GM18873 (cell line): Measurements from ENCODE around the gene CHRM1.

Experiments
- ATAC-seq: cut with Tn5 transposase; IDR thresholded peaks from one replicate; pipeline ENCODE4 v1.9.1; 2021; ENCODE audit warnings: mild to moderate bottlenecking, moderate library complexity, moderate number of reproducible peaks; ENCODE audit not compliant: unreplicated experiment, low FRiP score

Gene CHRM1

DNA sequence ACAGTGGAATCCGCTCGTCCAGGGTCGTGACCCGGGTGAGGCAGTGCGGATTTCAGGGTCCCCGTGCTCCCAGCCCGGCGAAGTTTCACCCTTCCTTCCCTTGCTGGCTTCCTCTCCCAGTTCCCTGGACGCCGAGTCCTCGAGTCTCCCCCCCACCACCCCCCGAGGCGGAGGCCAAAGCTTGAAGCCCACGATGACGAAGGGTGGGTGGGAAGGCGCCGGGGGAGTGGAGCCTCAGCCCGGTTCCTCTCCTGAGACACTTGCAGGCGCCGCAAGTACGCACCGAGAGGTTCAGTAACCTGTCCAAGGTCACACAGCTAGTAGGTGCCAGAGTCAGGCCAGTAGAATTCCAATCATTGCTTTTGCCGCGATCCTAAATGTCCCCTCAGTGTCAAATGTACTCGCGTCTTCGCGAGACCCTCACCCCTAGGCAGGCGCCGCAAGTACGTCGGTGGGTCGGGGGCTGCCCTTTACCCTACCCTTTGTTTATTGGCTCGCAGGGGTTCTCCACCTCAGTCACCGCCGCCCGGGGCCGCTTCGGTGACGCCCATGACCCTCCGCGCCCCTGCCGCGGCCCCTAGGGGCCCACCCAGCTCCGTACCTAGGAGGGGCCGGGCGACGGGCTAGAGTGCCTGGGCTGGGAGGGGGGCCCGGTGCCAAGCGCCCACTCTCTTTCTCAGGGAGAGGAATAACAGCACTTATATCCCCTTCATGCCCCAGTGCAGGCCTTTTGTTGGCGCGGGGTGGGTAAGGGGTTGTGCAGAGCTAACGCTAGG lies 5.7 kb upstream of the CHRM1 start:
- ATAC-seq: no peak

DNA sequence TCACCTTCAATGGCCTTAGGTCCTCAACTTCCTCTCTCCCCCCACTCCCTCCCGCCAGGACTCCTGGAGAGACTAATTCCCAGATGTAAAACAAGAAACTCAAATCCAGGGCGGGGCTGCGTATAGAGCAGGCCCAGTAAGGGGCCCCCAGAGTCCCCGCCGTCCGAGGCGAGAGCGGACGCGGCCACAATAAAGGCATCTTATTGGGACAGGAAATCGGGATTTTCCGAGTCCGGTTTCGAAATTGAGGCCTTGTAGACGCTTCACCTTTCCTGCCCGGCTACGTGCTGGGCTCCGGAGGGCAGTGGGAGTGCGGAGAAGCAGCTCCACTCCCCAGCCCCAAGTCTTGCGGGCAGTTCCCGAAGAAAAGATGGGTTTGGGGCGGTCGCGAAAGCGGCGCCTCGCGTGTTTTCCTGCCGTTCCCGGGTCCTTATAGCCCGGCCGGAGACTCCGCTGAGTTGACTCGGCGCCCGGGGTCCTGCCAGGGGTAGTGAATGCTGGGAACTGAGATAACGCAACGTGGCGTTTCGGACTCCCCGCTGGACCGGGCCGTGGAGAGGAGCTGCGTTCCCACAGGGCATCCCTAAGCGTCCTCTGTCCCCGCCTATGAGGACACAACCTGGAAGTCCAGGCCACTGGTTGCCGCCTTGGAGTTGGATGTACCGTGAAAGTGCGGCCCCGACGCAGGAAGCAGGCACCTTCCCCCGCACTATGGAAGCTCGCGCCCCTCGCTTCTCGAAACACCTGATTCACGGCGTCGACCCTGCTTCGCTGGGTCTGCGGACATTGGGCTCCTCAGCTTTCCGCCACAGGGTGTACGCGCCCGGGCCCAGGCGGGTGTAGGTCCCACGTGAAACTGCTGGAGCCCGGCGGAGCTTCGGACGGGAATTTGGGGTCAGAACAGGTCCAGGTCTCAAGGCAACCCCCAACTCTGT lies 4.8 kb upstream of the CHRM1 start:
- no peak for ATAC-seq

DNA sequence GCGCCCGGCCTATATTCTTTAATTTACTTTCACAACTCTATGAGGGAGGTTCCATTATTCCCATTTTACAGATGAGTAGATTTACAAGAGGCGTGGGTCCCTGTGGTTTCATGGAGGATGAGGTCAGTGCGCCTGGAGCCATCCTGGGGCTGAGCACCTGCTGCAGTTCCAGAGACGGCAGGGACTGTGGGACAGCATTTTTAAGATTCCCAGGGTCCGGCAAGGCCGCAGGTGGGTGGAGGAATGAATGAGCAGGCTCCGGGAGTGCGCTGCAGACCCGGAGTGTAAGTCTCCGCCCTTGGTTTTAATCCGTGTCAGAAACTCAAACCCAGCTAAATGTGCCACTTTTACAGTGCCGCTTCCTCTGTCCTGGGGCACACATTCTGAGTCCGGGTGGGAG lies 4.1 kb upstream of the CHRM1 start:
- no peak for ATAC-seq

DNA sequence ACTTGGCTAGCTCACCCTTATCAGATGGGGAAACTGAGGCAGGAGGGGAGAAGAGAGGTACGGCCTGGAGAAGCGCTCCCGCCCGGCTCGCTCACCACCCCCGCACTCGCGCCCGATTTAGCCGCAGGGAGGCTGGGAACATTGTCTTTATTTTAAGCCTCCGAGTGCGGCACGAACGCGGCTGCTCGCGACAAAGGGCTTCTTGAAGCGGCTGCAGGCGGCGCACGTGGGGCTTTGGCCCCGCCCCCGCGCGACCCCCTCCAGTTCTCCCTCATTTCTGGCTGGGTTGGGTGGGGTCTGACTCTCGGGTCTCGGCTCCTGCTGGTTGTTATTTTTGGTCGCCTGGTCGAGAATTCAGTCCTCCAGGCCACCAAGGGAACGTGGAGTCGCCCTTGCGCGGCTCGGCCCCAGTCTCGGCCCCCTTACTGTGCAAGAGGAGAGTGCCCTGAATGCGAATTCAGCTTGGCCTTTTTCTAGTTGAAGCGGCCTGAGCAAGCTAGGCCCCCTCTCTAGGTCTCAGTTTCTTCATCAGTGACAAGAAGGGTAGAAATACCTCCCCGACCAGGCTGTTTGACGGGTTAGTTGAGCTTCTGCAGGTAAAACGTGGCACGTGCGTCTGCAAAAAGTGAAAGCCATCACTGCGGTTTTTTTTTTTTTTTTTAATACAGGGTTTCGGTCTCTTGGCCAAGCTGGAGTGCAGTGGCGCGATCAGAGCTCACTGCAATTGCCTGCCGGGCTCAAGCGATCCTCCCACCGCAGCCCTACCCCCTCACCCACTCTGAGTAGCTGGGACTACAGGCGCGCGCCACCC lies 2.6 kb upstream of the CHRM1 start:
- no peak for ATAC-seq

DNA sequence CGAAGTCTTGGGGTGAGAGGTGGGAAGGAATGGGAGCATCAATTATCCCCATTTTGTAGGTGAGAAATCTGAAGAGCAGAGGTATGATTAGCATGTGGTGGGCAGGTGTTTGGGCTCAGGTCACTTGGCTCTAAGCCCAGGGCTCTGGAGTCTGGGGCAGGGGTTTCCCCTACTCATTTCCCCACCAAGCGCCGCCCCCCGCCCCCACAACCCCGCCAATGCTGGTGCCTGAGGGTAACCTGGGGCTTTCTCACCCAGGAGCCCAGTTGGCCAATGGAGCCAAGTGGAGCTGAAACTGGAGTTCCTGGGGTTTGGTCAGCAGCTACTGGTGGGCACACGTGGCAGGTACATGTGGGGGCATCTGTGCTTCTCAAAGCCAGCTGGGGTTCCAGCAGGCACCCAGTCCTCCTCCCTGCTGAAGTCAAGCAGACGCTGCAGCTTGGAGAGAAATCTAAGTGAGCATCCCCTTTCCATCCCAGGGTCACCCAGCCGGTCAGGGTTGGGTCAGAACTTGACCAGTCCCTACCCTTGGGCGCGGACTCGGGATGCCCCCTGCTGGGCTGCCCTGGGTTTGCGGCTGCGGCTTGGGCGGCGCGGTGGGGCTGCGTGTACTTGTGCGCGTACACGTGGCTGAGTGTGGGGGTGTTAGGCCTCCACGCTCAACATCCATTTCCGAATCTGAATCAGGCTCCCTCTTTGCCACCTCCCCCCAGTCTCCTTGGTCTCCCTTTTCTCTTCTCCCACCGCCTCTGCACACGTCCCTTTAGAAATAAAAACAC lies 1.7 kb upstream of the CHRM1 start:
- ATAC-seq: no peak

DNA sequence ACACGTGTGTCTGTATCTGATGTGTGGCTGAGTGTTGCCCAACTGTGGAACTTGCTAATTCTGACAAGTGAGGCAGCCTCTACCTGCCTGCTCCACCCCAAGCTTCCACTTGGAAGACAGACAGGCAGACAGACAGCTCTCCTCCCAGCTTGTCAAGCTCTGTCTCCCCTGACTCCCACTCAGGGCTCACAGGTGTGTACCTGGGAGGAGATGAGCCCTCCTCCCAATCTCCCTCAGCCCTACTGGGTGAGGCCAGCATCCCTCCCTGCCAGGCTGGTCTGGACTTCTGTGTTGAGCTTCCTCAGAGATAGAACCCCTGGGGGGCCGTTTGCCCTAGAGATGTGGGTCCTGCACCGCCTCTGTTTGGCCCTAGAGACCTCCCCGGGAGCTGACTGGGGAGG lies 1.0 kb upstream of the CHRM1 start:
- ATAC-seq: no peak

DNA sequence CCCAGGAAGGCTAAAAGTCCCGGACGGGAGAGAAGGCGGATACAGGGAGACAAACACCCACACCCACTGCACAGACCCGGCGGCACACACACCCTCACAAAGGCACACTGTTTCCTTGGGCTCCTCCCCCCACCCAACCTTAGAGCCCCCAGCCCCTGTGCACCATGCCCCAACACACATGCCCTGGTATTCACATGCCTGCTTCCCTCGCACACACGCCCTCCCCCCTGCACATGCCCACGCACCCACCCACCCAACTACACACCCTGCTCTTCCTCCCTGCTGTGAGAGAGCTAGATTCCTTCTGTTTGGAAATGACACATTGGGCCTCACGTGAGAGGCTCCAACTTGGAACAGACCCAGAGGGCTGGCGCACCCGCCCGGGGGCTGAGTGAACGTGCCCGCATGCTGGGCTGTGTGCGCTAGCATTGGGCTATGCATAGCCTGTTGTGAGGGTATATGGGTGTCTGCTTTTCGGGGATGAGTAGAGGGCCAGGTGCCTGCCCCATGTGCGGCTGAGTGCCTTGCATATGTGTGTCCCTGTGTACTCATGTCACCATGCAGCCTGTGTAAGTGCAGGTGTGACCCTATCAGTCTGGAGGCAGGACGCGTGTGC lies 518 bp upstream of the CHRM1 start:
- no peak for ATAC-seq

DNA sequence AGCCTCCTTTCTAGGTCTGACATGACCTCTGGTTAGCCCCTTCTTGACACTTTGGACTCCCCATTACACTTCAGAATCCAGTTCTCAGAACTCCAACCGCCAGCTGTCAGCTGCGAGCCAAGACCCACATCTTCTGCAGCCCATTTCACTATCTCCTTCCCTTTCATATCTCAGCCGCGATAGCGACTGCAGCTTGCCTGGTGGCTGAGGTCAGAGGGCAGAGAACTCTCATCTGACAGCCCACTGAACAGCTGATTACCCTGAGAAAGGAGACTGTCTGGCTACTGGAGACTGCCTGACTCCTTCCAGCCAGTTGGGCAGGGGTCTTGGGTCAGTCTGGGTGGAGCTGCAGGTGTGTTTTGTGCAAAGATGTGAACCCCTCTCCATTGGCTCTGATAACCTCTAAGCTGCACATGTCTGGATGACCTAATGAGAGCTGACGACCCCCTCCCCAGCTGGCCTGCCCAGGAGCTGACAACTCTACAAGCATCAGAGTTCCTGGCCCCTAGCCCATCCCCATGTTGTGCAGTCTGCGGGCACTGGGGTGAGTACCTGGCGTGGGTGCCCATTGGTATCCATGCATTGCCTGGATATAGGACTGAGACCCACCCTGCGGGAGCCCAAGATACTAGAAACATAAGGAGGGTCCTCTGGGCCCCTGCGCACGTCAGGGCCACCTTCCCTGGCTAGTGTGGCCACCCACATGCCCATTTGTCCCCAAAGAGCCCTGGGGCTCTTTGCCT lies 1.1 kb downstream of the CHRM1 start:
- ATAC-seq: no peak

DNA sequence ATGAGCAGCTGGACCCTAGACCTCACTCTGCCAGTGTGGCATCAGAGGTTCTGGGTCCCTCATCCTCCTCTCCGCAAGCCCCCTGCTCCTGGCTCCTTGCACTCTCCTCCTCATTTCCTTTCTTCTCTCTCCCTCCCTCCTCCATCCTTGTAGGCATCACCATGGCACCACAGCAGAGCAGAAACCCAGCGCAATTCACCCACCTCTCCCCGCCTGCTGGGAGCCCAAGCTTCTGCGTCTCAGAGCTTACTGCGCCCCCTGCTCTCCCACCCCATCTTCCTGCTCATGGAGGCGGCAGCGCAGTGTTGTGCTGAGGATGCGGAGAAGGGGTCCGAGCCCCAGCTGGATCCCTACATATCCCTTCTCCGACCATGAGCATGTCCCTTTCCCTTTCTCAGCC lies 1.7 kb downstream of the CHRM1 start:
- ATAC-seq: no peak

DNA sequence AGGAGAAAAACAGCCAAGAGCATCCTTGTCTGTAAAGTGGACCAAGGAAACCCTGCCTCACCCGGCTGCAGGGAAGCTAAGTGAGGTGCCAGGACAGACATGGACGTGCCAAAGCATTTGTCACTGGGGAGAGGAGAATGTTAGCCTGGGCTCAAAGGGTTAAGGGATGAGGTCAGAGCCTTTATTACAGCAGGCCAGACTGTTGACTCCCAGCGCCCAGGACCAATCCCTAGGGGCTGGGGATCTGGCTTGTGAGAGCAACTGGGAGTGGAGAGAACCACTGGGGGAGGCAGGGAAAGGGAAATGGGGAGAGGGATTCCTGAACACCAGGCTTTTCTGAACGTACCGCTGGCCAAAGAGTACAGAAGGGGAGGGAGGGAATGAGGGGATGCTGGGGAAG lies 2.6 kb downstream of the CHRM1 start:
- ATAC-seq: no peak

DNA sequence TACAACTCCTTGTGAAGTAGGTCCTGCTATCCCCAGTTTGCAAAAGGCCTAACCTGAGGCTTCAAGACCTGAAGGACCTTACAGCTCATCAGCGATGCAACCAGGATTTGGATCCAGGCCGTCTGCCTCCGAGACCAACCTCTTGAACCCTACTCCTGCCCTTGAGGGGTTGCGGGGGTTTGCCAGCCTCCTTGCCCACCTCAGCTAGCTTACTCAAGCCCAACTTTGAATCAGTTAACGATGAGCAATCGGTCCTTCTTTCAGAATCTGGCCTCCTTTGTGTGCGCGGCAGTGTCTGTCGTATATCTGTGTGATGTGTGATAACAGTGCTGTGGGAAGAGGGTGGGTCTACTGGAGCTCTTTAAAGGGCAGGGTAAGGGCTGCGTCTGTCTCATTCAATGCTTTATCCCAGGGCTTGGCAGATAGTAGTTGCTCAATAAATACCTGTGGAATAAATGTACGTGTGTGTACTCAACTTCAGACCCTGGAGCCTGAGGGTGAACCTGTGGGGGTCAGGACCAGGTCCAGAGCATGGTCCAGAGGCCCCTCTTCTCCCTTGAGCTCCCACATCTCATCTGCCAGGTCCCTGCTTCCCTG lies 3.2 kb downstream of the CHRM1 start:
- no peak for ATAC-seq

DNA sequence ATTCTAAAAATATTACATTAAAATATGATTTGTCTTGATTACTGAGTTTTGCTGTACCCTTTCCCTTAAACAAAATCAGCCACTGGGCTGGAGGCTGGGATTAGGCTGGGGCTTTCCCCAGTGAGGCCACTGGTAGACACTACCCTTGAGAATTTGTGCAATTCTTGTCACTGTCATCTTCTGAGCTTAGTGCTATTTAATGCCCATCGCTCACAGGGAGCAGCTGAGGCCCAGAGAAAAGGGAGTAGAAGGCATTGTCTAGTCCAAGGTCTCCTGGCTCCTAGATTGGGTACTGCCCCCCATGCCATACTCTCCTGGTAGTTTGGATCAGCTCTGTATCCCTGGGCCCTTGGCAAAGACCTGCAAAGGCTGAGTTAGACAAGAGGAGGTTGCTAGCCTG lies 6.7 kb downstream of the CHRM1 start:
- no peak for ATAC-seq

DNA sequence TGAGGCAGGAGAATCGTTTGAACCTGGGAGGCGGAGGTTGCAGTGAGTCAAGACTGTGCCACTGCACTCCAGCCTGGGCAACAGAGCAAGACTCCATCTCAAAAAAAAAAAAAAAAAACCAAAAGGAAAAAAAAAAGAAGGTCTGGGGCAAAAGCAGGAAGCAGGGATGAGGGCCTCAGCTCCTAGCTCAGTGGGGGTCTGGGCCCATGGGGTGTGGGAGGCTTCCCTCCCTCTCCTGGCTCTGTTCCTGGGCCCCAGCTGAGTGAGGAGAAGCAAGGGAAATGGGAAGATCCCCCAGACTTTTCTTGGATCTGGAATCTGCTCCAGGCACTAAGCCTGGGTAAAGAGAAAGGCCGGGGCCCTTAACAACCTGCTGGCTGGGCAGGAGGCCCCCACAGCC lies 8.9 kb downstream of the CHRM1 start:
- ATAC-seq: no peak

DNA sequence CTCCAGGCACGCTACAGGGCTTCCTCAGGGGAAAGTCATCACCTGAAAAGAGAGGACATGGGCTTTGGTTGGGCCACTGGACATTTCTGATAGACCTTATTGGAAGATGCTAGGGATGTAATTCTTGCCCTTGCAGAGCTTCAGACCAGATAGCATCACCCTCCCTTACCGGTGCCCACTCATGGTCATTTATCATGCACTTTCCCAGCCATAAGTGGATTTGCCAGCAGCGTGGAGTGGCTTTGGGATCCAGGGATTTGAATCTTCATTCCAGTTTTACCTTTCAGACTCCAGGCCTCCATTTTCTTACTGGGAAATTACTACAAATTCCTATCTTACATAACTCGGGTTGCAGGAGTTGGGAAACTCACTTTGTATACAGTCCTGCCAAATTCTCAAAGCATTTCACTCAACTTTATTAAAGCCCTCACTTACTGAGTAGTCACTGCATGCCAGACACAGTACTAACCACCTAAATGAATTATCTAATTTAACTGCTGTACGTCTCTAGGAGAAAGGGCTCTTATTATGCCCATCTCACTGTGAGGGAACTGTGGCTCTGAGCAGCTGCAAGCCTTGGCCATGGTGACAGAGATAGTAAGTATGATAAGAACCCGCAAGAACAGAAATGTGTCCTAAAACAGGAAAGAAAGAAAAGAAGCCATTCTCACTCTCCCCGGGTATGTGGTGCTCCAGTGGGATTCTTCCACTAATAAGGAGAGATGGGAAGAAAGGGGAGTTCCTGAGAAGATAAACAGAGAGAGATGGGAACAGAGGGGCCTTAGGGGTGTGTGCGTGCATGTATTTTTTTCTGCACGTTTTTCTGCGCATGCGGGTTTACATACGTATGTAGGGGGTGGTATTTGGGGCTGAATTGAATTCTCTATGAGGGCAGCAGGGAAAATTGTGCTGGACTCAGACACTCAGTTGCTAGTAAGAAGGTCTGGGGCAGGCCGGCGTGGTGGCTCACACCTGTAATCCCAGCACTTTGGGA lies 9.7 kb downstream of the CHRM1 start:
- ATAC-seq: no peak

DNA sequence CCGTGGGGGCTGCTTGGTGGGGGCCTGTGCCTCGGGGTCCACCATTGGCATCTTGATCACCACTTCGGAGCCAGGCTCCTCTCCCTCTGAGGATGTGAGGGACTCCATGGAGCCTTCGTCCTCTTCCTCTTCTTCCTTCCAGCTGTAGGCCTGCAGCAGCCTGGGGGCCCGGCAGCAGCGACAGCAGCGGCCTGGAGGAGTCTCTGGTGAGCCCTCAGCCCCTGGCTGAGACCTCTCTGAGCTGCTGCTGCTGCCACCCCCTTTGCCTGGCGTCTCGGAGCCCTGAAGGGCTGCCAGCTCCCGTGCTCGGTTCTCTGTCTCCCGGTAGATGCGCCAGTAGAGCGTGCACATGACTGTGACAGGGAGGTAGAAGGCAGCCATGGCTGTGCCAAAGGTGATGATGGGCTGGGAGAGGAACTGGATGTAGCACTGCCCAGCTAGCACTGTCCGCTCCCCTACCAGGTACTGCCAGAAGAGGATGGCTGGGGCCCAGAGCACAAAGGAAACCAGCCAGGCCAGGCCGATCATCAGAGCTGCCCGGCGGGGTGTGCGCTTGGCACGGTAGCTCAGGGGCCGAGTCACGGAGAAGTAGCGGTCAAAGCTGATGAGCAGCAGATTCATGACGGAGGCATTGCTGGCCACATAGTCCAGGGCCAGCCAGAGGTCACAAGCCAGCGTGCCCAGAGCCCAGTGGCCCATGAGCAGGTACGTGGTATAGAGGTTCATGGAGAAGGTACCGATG lies 10.9 kb downstream of the CHRM1 start:
- ATAC-seq: no peak

DNA sequence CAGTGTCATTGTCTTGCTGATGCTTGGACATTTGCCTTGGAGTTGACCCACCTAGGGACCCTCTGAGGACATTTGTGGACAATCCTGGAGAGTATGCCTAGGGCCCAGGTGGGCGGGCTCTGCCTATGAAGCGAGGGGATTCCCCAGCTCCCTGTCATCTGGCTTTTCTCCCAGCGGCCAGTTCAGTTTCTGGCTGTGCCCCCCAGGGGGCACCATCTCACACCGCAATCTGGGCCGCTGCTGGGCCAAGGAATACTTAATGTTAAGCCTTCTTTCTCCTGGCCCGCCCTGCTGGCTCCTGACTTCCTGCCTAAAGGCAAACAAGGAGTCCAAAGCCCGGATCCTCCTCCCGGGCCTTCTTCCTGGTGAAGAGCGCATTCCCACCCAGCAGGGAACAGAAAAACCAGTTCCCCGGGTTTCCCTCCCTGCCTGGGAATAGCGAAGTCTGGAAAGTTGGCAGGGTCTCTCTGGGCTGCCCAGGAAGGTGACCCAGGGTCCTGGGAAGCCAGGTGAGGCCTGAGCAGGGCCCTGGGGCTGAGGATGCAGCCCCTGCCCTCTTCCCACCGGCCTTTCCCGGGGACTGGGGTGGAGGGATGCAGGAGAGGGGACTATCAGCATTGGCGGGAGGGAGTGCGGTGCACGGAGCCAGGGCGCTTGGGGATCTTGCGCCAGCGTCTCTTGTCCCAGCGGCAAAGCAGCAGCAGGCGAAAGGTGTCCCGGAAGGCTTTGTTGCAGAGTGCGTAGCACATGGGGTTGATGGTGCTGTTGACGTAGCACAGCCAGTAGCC lies 11.9 kb downstream of the CHRM1 start:
- no peak for ATAC-seq
